Neuronal stem cell (in vitro differentiated cells): ENCODE results near the gene STAT2.

ENCODE experiments used
- DNase-seq: peaks from one replicate; pipeline ENCODE4 v3.0.0-alpha.2; 2013; ENCODE audit warnings: low spot score
- H2AFZ ChIP-seq: one replicate; pipeline ENCODE4 v1.6.1; 2013; ENCODE audit warnings: mild to moderate bottlenecking, low read length, inconsistent platforms
- H2AK5ac ChIP-seq: 2 replicates; pipeline ENCODE4 v1.6.1; 2013; ENCODE audit warnings: low read depth, mild to moderate bottlenecking, inconsistent platforms, low read length, moderate library complexity, mixed read lengths
- H2BK120ac ChIP-seq: 2 replicates; pipeline ENCODE4 v1.6.1; 2013; ENCODE audit warnings: low read depth, mild to moderate bottlenecking, inconsistent platforms, low read length, moderate library complexity, mixed read lengths
- H2BK12ac ChIP-seq: one replicate; pipeline ENCODE4 v1.6.1; 2013; ENCODE audit warnings: low read length, inconsistent platforms
- H2BK15ac ChIP-seq: 2 replicates; pipeline ENCODE4 v1.6.1; 2013; ENCODE audit warnings: mild to moderate bottlenecking, low read length, inconsistent platforms, mixed read lengths
- H2BK5ac ChIP-seq: one replicate; pipeline ENCODE4 v1.6.1; 2013; ENCODE audit warnings: inconsistent platforms, mild to moderate bottlenecking, low read length, moderate library complexity
- H3K14ac ChIP-seq: one replicate; pipeline ENCODE4 v1.6.1; 2013; ENCODE audit warnings: low read length, inconsistent platforms
- H3K18ac ChIP-seq: 2 replicates; pipeline ENCODE4 v1.6.1; 2013; ENCODE audit warnings: low read length, inconsistent platforms
- H3K23ac ChIP-seq: 2 replicates; pipeline ENCODE4 v1.6.1; 2013; ENCODE audit warnings: low read depth, mild to moderate bottlenecking, mixed read lengths, low read length, inconsistent platforms; ENCODE audit not compliant: poor library complexity
- H3K27ac ChIP-seq: replicated peaks from 3 replicates; pipeline ENCODE4 v1.5.1; 2013; ENCODE audit warnings: low read length, inconsistent platforms
- H3K27me3 ChIP-seq, 3 experiments: 2 replicates each; pipeline ENCODE4 v1.6.1; 2013; ENCODE audit warnings: low read length in 3 of 3, mild to moderate bottlenecking in 2 of 3, inconsistent platforms in 1 of 3, low read depth in 1 of 3, mixed read lengths in 1 of 3, moderate library complexity in 1 of 3; ENCODE audit not compliant: control insufficient read depth in 3 of 3, insufficient read depth in 3 of 3
- H3K36me3 ChIP-seq, 2 donors: replicated peaks in 1 of 2; 2 replicates each; pipeline ENCODE4 v1.6.1; 2013; ENCODE audit warnings: low read length in 2 of 2; ENCODE audit not compliant: control insufficient read depth in 2 of 2, insufficient read depth in 2 of 2
- H3K4ac ChIP-seq: 2 replicates; pipeline ENCODE4 v1.6.1; 2013; ENCODE audit warnings: inconsistent platforms, mild to moderate bottlenecking, low read length, moderate library complexity
- H3K4me1 ChIP-seq, 2 donors: 1 replicate in 1 of 2; 2 replicates in 1 of 2; pipeline ENCODE4 v1.6.1; 2013; ENCODE audit warnings: low read length in 2 of 2, low read depth in 1 of 2; ENCODE audit not compliant: control insufficient read depth in 2 of 2, insufficient read depth in 1 of 2
- H3K4me2 ChIP-seq: one replicate; pipeline ENCODE4 v1.6.1; 2013; ENCODE audit warnings: mild to moderate bottlenecking, low read length, inconsistent platforms; ENCODE audit not compliant: insufficient read depth, poor library complexity, severe bottlenecking
- H3K4me3 ChIP-seq, 2 donors: 2 replicates each; pipeline ENCODE4 v1.5.1; 2013; ENCODE audit warnings: low read length in 2 of 2, mild to moderate bottlenecking in 2 of 2, inconsistent platforms in 1 of 2, moderate library complexity in 1 of 2
- H3K79me1 ChIP-seq: one replicate; pipeline ENCODE4 v1.6.1; 2013; ENCODE audit warnings: low read depth, mild to moderate bottlenecking, inconsistent platforms, low read length, moderate library complexity
- H3K9ac ChIP-seq: one replicate; pipeline ENCODE4 v1.6.1; 2013; ENCODE audit warnings: mild to moderate bottlenecking, low read depth, low read length, inconsistent platforms; ENCODE audit not compliant: poor library complexity
- H3K9me3 ChIP-seq, 2 donors: replicated peaks in 1 of 2; 2 replicates each; pipeline versions ENCODE3 to v1.6.1; 2013; ENCODE audit warnings: low read length in 2 of 2, mild to moderate bottlenecking in 2 of 2, inconsistent platforms in 1 of 2, low read depth in 1 of 2, mixed read lengths in 1 of 2, moderate library complexity in 1 of 2; ENCODE audit not compliant: control insufficient read depth in 2 of 2, insufficient read depth in 1 of 2
- H4K8ac ChIP-seq: one replicate; pipeline ENCODE4 v1.6.1; 2013; ENCODE audit warnings: low read depth, mild to moderate bottlenecking, inconsistent platforms, low read length, moderate library complexity
- H4K91ac ChIP-seq: one replicate; pipeline ENCODE4 v1.6.1; 2013; ENCODE audit warnings: low read length, low read depth, mild to moderate bottlenecking, inconsistent platforms; ENCODE audit not compliant: poor library complexity
- WGBS, 2 donors: extraction: QIAGEN DNeasy Blood & Tissue Kit; methylation state at CpG; one replicate each; pipeline ENCODE4 v1.1.7; 2013; ENCODE audit warnings: missing lambda C conversion rate in 2 of 2, mixed read lengths in 1 of 2; ENCODE audit not compliant: insufficient read length in 2 of 2, insufficient replicate concordance in 1 of 2; ENCODE audit errors: extremely low coverage in 2 of 2; 5-methylcytosine and 5-hydroxymethylcytosine counted together

STAT2 gene

DNA sequence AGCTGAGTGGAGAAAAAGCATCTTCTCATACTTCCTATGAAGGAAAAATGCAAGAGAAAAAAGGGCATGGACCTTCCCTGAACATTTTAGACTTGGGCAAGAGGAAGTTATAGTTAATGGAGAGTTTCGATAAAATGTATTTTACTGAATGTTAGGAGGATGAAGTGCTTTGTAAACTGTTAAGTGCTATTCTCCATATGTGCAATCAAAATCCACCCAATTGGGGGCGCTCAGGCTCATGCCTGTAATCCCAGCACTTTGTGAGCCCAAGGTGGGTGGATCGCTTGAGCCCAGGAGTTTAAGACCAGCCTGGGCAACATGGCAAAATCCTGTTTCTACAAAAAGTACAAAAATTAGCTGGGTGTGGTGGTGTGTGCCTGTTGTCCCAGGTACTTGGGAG is 42.2 kb downstream of the STAT2 start:
- H3K79me1 ChIP-seq, result peaks cover 4% of the 10 kb centered on the region
- H3K9me3 ChIP-seq, result no peaks in the 10 kb centered on the region
- no peak overlapping the region for H3K9ac ChIP-seq
- H3K27me3 ChIP-seq, result no peaks in the 10 kb centered on the region
- H4K91ac ChIP-seq, result no peak overlapping the region
- no peak overlapping the region for H3K4me3 ChIP-seq
- H3K14ac ChIP-seq, result no peak overlapping the region
- H3K4me2 ChIP-seq, result no peak overlapping the region
- H3K23ac ChIP-seq, result no peak overlapping the region
- no peak overlapping the region for H2BK120ac ChIP-seq
- no peak overlapping the region for H2AK5ac ChIP-seq
- H3K36me3 ChIP-seq, result peaks cover 12 to 63% of the 10 kb centered on the region in 2 donors
- WGBS, 2 donors, result 100% methylated on average over 1 of the region's 3 CpGs; no CpG with 5 or more reads in 1 of the 2 donors
- no peak overlapping the region for H4K8ac ChIP-seq
- H3K4me1 ChIP-seq, result peaks cover 3 to 5% of the 10 kb centered on the region in 2 donors
- no peak overlapping the region for H3K18ac ChIP-seq
- no peak for DNase-seq
- H2BK15ac ChIP-seq, result no peak overlapping the region
- no peak overlapping the region for H3K27ac ChIP-seq
- no peak overlapping the region for H3K4ac ChIP-seq
- no peak overlapping the region for H2BK5ac ChIP-seq
- no peak overlapping the region for H2BK12ac ChIP-seq
- no peak overlapping the region for H2AFZ ChIP-seq

DNA sequence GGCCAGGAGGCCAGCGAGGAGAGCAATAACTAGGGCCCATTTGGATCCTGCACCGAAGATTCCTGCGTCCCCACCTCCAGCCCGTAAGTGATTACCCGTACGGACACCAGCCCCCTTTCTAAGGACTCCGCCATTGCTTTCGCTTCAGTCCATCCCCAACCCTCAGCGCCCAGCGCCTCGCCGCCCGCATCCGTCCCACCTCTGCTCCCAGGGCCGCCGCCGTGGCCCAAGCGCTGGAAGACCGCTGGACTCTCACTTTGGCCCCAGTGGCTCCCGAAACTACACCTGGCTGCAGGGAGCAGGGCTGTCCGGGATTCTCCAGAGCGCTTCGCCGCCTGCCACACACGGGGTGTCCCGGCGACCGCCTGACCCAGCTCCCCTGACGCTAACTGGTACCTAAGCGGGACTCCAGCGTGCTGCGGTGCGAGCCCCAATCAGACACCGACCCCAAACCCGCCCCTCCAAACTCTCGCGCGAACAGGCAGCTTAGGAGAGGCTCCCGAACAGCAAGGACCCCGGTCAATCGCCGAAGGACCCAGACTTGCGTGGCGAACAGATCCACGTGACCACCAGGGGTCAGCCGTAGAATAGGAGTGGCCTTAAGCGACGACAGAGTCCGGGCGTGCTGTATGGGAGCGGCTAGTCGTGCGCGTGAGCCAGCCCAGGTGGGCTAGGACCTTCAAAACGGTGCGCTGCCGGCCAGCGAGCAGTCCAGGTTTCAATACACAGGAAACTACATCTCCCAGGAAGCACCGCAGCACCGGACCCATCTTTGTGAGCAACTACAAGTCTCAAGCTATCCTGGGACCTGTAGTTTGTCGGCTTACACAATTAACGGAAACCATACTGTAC is 44.1 kb downstream of the STAT2 start, which contains the start of gene CNPY2:
CNPY2 (minus strand) TSS at position 367 of the 852 bp plus-strand sequence. CDS start 771 bp downstream, outside the sequence.
- H4K8ac ChIP-seq, result no peak within 1 kb of the TSS
- H4K91ac ChIP-seq, result no peak within 1 kb of the TSS
- peak; percentile 96 for DNase-seq
- peak within 1 kb of the TSS; percentile 86 to 95 for H3K4me3 ChIP-seq
- H3K4me2 ChIP-seq, result peak within 1 kb of the TSS; percentile 92
- peak within 1 kb of the TSS; percentile 95 for H3K27ac ChIP-seq
- H3K9me3 ChIP-seq, result no peaks in the 10 kb centered on the region
- peak within 1 kb of the TSS; percentile 87 for H2BK5ac ChIP-seq
- H2AFZ ChIP-seq, result peak within 1 kb of the TSS; percentile 93
- no peak within 1 kb of the TSS for H3K4ac ChIP-seq
- peak within 1 kb of the TSS; percentile 40 for H2AK5ac ChIP-seq
- peaks cover 4% of the 10 kb centered on the region for H3K79me1 ChIP-seq
- H3K27me3 ChIP-seq, result no peaks in the 10 kb centered on the region
- no CpG with 5 or more reads among the region's 62 CpGs for WGBS, 2 donors
- H3K9ac ChIP-seq, result peak within 1 kb of the TSS; percentile 97
- peak within 1 kb of the TSS; percentile 92 for H3K14ac ChIP-seq
- H2BK12ac ChIP-seq, result no peak within 1 kb of the TSS
- H2BK15ac ChIP-seq, result no peak within 1 kb of the TSS
- H3K23ac ChIP-seq, result peak within 1 kb of the TSS; percentile 82
- H3K18ac ChIP-seq, result peak within 1 kb of the TSS; percentile 96
- peaks cover 12 to 65% of the 10 kb centered on the region in 2 donors for H3K36me3 ChIP-seq
- H2BK120ac ChIP-seq, result no peak within 1 kb of the TSS
- peaks cover 3 to 5% of the 10 kb centered on the region in 2 donors for H3K4me1 ChIP-seq

DNA sequence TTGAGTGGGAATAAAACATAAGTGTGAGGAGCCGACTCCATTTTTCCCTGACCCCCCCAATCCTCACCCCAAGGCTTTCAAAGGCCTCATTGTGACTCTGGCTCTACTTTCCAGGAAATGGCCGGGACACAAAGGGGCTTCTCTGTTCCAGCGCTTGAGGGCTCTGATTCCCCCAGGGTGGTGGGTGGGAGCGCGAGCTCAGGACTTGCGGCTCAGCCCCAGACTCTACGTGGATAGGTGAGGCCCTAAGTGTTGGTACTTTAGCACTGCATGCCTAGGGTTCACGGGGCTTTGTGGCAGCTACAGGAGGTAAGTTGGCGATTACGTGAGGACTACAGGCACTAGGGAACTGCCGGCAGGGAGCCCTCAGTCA is 44.7 kb downstream of the STAT2 start:
- H4K91ac ChIP-seq, result no peak overlapping the region
- no peak overlapping the region for H3K4ac ChIP-seq
- peaks cover 18 to 71% of the 10 kb centered on the region in 2 donors for H3K36me3 ChIP-seq
- no peak overlapping the region for H2BK12ac ChIP-seq
- H3K27me3 ChIP-seq, result no peaks in the 10 kb centered on the region
- peaks cover 4% of the 10 kb centered on the region for H3K79me1 ChIP-seq
- peak overlapping the region; percentile 97 for H3K9ac ChIP-seq
- peak overlapping the region; percentile 93 for H2AFZ ChIP-seq
- H2BK120ac ChIP-seq, result no peak overlapping the region
- H3K27ac ChIP-seq, result peak overlapping the region; percentile 95
- no CpG with 5 or more reads among the region's 11 CpGs for WGBS, 2 donors
- H2BK5ac ChIP-seq, result peak overlapping the region; percentile 87
- no peaks in the 10 kb centered on the region for H3K9me3 ChIP-seq
- peak overlapping the region; percentile 40 for H2AK5ac ChIP-seq
- peak overlapping the region; percentile 93 for H3K18ac ChIP-seq
- no peak for DNase-seq
- peak overlapping the region; percentile 92 for H3K4me2 ChIP-seq
- no peak overlapping the region for H2BK15ac ChIP-seq
- no peak overlapping the region for H4K8ac ChIP-seq
- peak overlapping the region; percentile 86 to 95 for H3K4me3 ChIP-seq
- H3K14ac ChIP-seq, result peak overlapping the region; percentile 86
- peak overlapping the region; percentile 82 for H3K23ac ChIP-seq
- peaks cover 3 to 5% of the 10 kb centered on the region in 2 donors for H3K4me1 ChIP-seq

DNA sequence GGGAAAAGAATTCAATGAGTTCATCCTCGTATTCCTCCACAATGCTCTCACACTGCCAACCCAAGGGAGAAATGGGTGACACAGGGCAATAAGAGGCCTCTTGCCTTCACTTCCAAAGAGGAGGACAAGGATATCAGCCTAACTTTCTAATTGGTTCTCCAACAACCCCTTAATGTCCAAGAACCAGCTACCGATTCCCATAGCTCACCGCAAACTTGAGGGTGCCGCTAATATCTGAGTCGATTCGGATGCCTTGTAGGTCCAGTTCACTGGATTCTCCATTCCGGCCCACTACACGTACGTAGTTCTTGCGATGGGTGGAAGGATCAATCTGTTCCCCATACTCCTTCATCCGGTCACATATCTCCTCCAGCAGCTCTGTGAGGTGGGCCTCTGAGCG is 48.9 kb downstream of the STAT2 start:
- Histone ChIP-seq H3K23ac (no peak overlapping the region), H3K4me2 (no peak overlapping the region), H3K4ac (no peak overlapping the region), H3K79me1 (peaks cover 4% of the 10 kb centered on the region), H3K9me3 (no peaks in the 10 kb centered on the region), H2BK15ac (no peak overlapping the region), H4K8ac (no peak overlapping the region), H3K27ac (no peak overlapping the region), H2AFZ (no peak overlapping the region), H2AK5ac (no peak overlapping the region), H3K4me3 (no peak overlapping the region), H3K36me3 (peaks cover 28 to 77% of the 10 kb centered on the region in 2 donors), H2BK120ac (no peak overlapping the region), H3K9ac (no peak overlapping the region), H2BK5ac (no peak overlapping the region), H3K4me1 (peaks cover 3 to 5% of the 10 kb centered on the region in 2 donors), H2BK12ac (no peak overlapping the region), H3K14ac (no peak overlapping the region), H3K18ac (no peak overlapping the region), H3K27me3 (no peaks in the 10 kb centered on the region), H4K91ac (no peak overlapping the region)
- DNase-seq, result no peak
- WGBS, 2 donors, result no CpG with 5 or more reads among the region's 12 CpGs
